GM18867 (cell line): Measurements from ENCODE around the gene REL.
"Not testable (repeated sequence)": the region's sequence is repeated elsewhere in the genome, so short reads cannot be mapped to it uniquely, and the experiment has no call there.

Experiments used
- ATAC-seq: cut with Tn5 transposase; IDR thresholded peaks from one replicate; pipeline ENCODE4 v1.9.1; 2021; ENCODE audit warnings: mild to moderate bottlenecking, moderate library complexity; ENCODE audit not compliant: unreplicated experiment

The REL gene

GRCh38 chr2:60881047-60881932, at the start of gene REL:
REL (plus strand) TSS chr2:60881574; CDS start chr2:60881841, 267 bp downstream.
- peak; percentile 83 for ATAC-seq

- ATAC-seq = no peak
Measured at GRCh38 chr2:60831921-60832320, 49.5 kb upstream of the REL start.

- no peak for ATAC-seq
Measured at GRCh38 chr2:60832621-60833020, 48.8 kb upstream of the REL start.

GRCh38 chr2:60834270-60834717, 47.1 kb upstream of the REL start:
- peak; percentile 29 for ATAC-seq

- no peak for ATAC-seq
Measured at GRCh38 chr2:60836491-60836890, 44.9 kb upstream of the REL start.

GRCh38 chr2:60837123-60837522, 44.3 kb upstream of the REL start:
- peak; percentile 25 for ATAC-seq

GRCh38 chr2:60838481-60838880, 42.9 kb upstream of the REL start:
- no peak for ATAC-seq

- ATAC-seq = peak; percentile 47
Measured at GRCh38 chr2:60839126-60839813, 42.1 kb upstream of the REL start.

GRCh38 chr2:60840880-60841279, 40.5 kb upstream of the REL start:
- ATAC-seq = peak; percentile 63

GRCh38 chr2:60843006-60843405, 38.4 kb upstream of the REL start:
- no peak for ATAC-seq

GRCh38 chr2:60844105-60844504, 37.3 kb upstream of the REL start:
- ATAC-seq = no peak

GRCh38 chr2:60847854-60848253, 33.5 kb upstream of the REL start:
- no peak for ATAC-seq

- no peak for ATAC-seq
Measured at GRCh38 chr2:60849187-60849586, 32.2 kb upstream of the REL start.

GRCh38 chr2:60852282-60852860, 29.0 kb upstream of the REL start:
- ATAC-seq = no peak

GRCh38 chr2:60853531-60853930, 27.8 kb upstream of the REL start:
- ATAC-seq = no peak

GRCh38 chr2:60855989-60856669, 25.2 kb upstream of the REL start:
- ATAC-seq = no peak

GRCh38 chr2:60857056-60857455, 24.3 kb upstream of the REL start:
- ATAC-seq = no peak

- ATAC-seq = no peak
Measured at GRCh38 chr2:60858897-60859311, 22.5 kb upstream of the REL start.

GRCh38 chr2:60861736-60862135, 19.6 kb upstream of the REL start:
- ATAC-seq = no peak

- ATAC-seq = no peak
Measured at GRCh38 chr2:60862642-60863041, 18.7 kb upstream of the REL start.

GRCh38 chr2:60865361-60865760, 16.0 kb upstream of the REL start:
- not testable (repeated sequence) for ATAC-seq
